OCI-LY7 (cell line): ENCODE measurements around the gene CGRRF1. TPM values are rescaled to one million over a fixed set of nuclear protein-coding genes. Genes with fewer than 3 reads are reported as not detected.

Experiments
- BruUV-seq: library from RNA; stranded (reverse); fragments of 400-500 nt; replicated peaks from 2 replicates; lab custom pipeline; 2021; lab: Mats Ljungman, UMichigan
- CTCF ChIA-PET: fragments of 300-600 bp; sonication (Branson Sonifier 250); formaldehyde crosslinking; loops from one replicate; lab custom pipeline; 2022; ENCODE audit warnings: antibody characterized with exemption; ENCODE audit not compliant: unreplicated experiment; lab: Charles Lee
- POLR2A ChIA-PET: fragments of 300-600 bp; sonication (Branson Sonifier 250); formaldehyde crosslinking; loops from one replicate; lab custom pipeline; 2022; ENCODE audit warnings: antibody characterized with exemption; lab: Charles Lee
- DNase-seq: peaks from one replicate; pipeline ENCODE4 v3.0.0-alpha.2; 2015; ENCODE audit warnings: low spot score
- H2AFZ ChIP-seq: fragments of 200-600 bp; sonication (generic), shearing (Covaris generic); 2 replicates; pipeline ENCODE4 v1.6.1; 2014; ENCODE audit warnings: mild to moderate bottlenecking, antibody characterized with exemption, low read length, moderate library complexity
- H3K27ac ChIP-seq: fragments of 200-600 bp; sonication (generic); 2 replicates; pipeline ENCODE4 v1.5.1; 2014; ENCODE audit warnings: mixed run types, low read depth, mild to moderate bottlenecking, moderate library complexity, low read length, inconsistent platforms; ENCODE audit not compliant: poor library complexity, severe bottlenecking
- H3K36me3 ChIP-seq: fragments of 200-600 bp; sonication (generic); 2 replicates; pipeline ENCODE4 v1.6.1; 2014; ENCODE audit warnings: mild to moderate bottlenecking, antibody characterized with exemption, low read length, moderate library complexity, mixed read lengths; ENCODE audit not compliant: insufficient read depth
- H3K4me1 ChIP-seq: fragments of 200-600 bp; sonication (generic); 2 replicates; pipeline ENCODE4 v1.5.1; 2014; ENCODE audit warnings: mild to moderate bottlenecking, low read length; ENCODE audit not compliant: insufficient read depth, poor library complexity, severe bottlenecking
- H3K4me2 ChIP-seq: fragments of 200-600 bp; sonication (generic); 2 replicates; pipeline ENCODE4 v1.6.1; 2014; ENCODE audit warnings: mild to moderate bottlenecking, low read length
- H3K4me3 ChIP-seq: fragments of 200-600 bp; sonication (generic); 2 replicates; pipeline ENCODE4 v1.5.1; 2014; ENCODE audit warnings: mild to moderate bottlenecking, low read depth, low read length; ENCODE audit not compliant: poor library complexity, severe bottlenecking
- H3K79me2 ChIP-seq: fragments of 200-600 bp; sonication (generic); 2 replicates; pipeline ENCODE4 v1.6.1; 2016; ENCODE audit warnings: low read depth, mild to moderate bottlenecking, low read length, moderate library complexity, mixed read lengths; ENCODE audit not compliant: insufficient read depth
- H3K9me2 ChIP-seq: fragments of 200-600 bp; sonication (generic); 2 replicates; pipeline ENCODE4 v1.6.1; 2016; ENCODE audit warnings: mild to moderate bottlenecking, low read length, mixed read lengths; ENCODE audit not compliant: insufficient read depth
- H3K9me3 ChIP-seq: fragments of 200-600 bp; sonication (generic); 2 replicates; pipeline ENCODE4 v1.6.1; 2014; ENCODE audit warnings: mild to moderate bottlenecking, mixed run types, low read length, mixed read lengths
- H4K20me1 ChIP-seq: fragments of 200-600 bp; sonication (generic); 2 replicates; pipeline ENCODE4 v1.6.1; 2014; ENCODE audit warnings: mild to moderate bottlenecking, antibody characterized with exemption, low read length, moderate library complexity, mixed read lengths; ENCODE audit not compliant: insufficient read depth
- EZH2phosphoT487 ChIP-seq: fragments of 200-600 bp; sonication (generic); IDR thresholded peaks from 2 replicates; pipeline ENCODE4 v1.6.1; 2018; ENCODE audit warnings: low read depth, borderline replicate concordance, mild to moderate bottlenecking, mixed run types, antibody characterized with exemption, low read length, moderate library complexity, mixed read lengths
- intact Hi-C: fragments of 100-400 bp; cut with micrococcal nuclease; formaldehyde crosslinking; loops from one replicate; pipeline ENCODE4 v1.10.0; 2022; ENCODE audit not compliant: unreplicated experiment
- total RNA-seq, 2 experiments: library from RNA; depleted of rRNA in 1 of 2; stranded (reverse); fragments of >200 nt in 1 of 2; shearing (Covaris generic) in 1 of 2; gene quantifications; 2 replicates each; pipeline ENCODE4 v1.2.3, GENCODE V29; 2014 to 2022
- TF ChIP-seq, protein P1 (sequence below): fragments of 200-600 bp; sonication (generic); conservative IDR thresholded peaks from 2 replicates; pipeline ENCODE4 v1.5.1; 2014; ENCODE audit warnings: mild to moderate bottlenecking, antibody characterized with exemption, low read length, moderate library complexity, mixed read lengths

The CGRRF1 gene
- total RNA-seq, 2 experiments from 2014 or later: 8.4 to 13.4 TPM

- Histone ChIP-seq H4K20me1 (peaks cover 8% of the 10 kb centered on the region; the same call in 1 of the 2 replicates), H3K4me3 (peak overlapping the region; percentile 72), H3K27ac (no peak overlapping the region), H3K9me3 (no peaks in the 10 kb centered on the region), H3K9me2 (no peaks in the 10 kb centered on the region), H3K79me2 (no peaks in the 10 kb centered on the region), H3K36me3 (no peaks in the 10 kb centered on the region), H2AFZ (peak overlapping the region; percentile 85), H3K4me2 (peak overlapping the region; percentile 99), H3K4me1 (peaks cover 33% of the 10 kb centered on the region)
- POLR2A ChIA-PET: interaction anchor here (0.8 to 0.9 kb wide), 2 partner anchors 16 to 37 kb away, joined by 3 read pairs; no protein-coding TSS in a partner anchor
- BruUV-seq: no TSS peak
- no peak for DNase-seq
- CTCF ChIA-PET: no interaction called here
- TF ChIP-seq EZH2phosphoT487: no peak
- TF ChIP-seq, protein P1, sequence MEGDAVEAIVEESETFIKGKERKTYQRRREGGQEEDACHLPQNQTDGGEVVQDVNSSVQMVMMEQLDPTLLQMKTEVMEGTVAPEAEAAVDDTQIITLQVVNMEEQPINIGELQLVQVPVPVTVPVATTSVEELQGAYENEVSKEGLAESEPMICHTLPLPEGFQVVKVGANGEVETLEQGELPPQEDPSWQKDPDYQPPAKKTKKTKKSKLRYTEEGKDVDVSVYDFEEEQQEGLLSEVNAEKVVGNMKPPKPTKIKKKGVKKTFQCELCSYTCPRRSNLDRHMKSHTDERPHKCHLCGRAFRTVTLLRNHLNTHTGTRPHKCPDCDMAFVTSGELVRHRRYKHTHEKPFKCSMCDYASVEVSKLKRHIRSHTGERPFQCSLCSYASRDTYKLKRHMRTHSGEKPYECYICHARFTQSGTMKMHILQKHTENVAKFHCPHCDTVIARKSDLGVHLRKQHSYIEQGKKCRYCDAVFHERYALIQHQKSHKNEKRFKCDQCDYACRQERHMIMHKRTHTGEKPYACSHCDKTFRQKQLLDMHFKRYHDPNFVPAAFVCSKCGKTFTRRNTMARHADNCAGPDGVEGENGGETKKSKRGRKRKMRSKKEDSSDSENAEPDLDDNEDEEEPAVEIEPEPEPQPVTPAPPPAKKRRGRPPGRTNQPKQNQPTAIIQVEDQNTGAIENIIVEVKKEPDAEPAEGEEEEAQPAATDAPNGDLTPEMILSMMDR: no peak
- intact Hi-C loops: loop anchor here (2.0 to 10.0 kb wide), 3 partner anchors 58 to 335 kb away; partner anchors contain the start of genes CGRRF1 and GCH1
These were observed 57.5 kb downstream of the CGRRF1 start for GRCh38 chr14:54567224-54567638.

DNA sequence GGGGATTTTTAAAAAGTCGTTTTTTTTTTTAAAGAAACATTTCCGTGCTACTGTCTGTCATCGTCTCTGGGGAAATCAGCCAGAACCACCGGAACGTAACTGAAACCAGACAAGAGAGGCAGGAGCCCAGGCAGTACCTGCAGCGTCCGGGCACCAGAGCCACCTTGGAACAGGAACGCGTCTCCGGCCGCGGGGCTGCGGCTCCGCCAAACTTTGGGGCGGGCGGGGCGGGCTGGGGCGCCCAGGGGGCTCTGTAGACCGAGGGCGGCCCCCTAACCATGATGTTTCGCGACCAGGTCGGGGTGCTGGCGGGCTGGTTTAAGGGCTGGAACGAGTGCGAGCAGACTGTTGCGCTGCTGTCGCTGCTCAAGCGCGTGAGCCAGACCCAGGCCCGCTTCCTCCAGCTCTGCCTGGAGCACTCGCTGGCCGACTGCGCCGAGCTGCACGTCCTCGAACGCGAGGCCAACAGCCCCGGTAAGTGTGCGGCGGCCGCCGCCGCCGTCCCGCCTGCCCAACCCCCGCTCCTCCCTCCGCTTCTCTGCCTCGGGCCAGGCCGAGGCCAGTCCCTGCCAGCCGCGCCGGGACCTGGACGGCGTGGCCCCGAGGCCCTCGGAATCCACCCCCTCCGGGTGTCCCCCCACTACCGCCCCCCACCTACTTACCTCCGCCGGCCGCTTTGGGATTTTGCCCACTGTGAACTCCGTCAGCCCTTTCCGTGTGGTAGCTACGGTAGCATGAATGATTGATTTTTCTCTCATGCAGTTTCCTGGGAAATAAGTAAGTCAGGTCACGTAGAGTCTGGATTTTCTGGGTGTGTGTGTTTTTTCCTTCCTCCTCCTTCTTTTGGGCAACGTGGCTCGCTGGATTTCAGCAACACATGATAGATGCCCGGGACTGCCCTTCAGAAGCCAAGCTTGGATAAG, 58.2 kb downstream of the CGRRF1 start:
- POLR2A ChIA-PET: interaction anchor here (0.7 to 0.9 kb wide), 2 partner anchors 12 to 161 kb away, joined by 5 to 6 read pairs; no protein-coding TSS in a partner anchor
- Histone ChIP-seq H2AFZ (peak overlapping the region; percentile 85), H3K4me3 (peak overlapping the region; percentile 72)

More for the DNA sequence above, 58.2 kb downstream of the CGRRF1 start:
- peak; percentile 36 for DNase-seq
- H3K36me3 ChIP-seq: no peaks in the 10 kb centered on the region
- CTCF ChIA-PET: interaction anchor here (0.6 kb wide), 1 partner anchor 87 kb away, joined by 3 read pairs; no protein-coding TSS in a partner anchor
- H3K9me2 ChIP-seq: no peaks in the 10 kb centered on the region
- peaks cover 8% of the 10 kb centered on the region; the same call in 1 of the 2 replicates for H4K20me1 ChIP-seq
- BruUV-seq: no TSS peak
- H3K27ac ChIP-seq: no peak overlapping the region
- H3K9me3 ChIP-seq: peaks cover 2% of the 10 kb centered on the region; the same call in 1 of the 2 replicates
- TF ChIP-seq, protein P1: no peak
- no peak; the same call in 1 of the 2 replicates for TF ChIP-seq EZH2phosphoT487
- peak overlapping the region; percentile 99 for H3K4me2 ChIP-seq
- intact Hi-C loops: loop anchor here (2.0 to 10.0 kb wide), 3 partner anchors 59 to 334 kb away; partner anchors contain the start of genes CGRRF1 and GCH1
- H3K4me1 ChIP-seq: peaks cover 33% of the 10 kb centered on the region
- H3K79me2 ChIP-seq: no peaks in the 10 kb centered on the region
